Spleen (tissue), 11 donors: ENCODE results near the gene ULBP1. TPM values are rescaled to one million over a fixed set of nuclear protein-coding genes. Genes with fewer than 3 reads are reported as not detected.
A peak's percentile ranks its signal among the peaks of the same experiment; 100 is the strongest.

Experiments used
- DNase-seq: peaks from one replicate; pipeline ENCODE4 v3.0.0-alpha.2; 2020
- H3K27ac ChIP-seq, 8 donors: fragments of 200-600 bp; sonication (generic) in 7 of 8; 1 replicate in 4 of 8; 2 replicates in 4 of 8; pipeline versions ENCODE4 v1.5.0 to v1.8.0; 2016 to 2021; ENCODE audit warnings: inconsistent platforms in 4 of 8, mild to moderate bottlenecking in 4 of 8, moderate library complexity in 1 of 8
- H3K27me3 ChIP-seq, 7 donors: fragments of 200-600 bp; sonication (generic) in 6 of 7; replicated peaks in 1 of 7; 1 replicate in 4 of 7; 2 replicates in 3 of 7; pipeline versions ENCODE4 v1.5.0 to v1.8.0; 2016 to 2021; ENCODE audit warnings: inconsistent platforms in 3 of 7, mild to moderate bottlenecking in 1 of 7
- H3K36me3 ChIP-seq, 6 donors: fragments of 200-600 bp; sonication (generic) in 5 of 6; 1 replicate in 4 of 6; 2 replicates in 2 of 6; pipeline versions ENCODE4 v1.5.0 to v1.8.0; 2016 to 2021; ENCODE audit warnings: inconsistent platforms in 2 of 6
- H3K4me1 ChIP-seq, 6 donors: fragments of 200-600 bp; sonication (generic) in 5 of 6; 1 replicate in 3 of 6; 2 replicates in 3 of 6; pipeline versions ENCODE4 v1.5.0 to v1.8.0; 2016 to 2021; ENCODE audit warnings: inconsistent platforms in 3 of 6
- H3K4me3 ChIP-seq, 8 donors: fragments of 200-600 bp; sonication (generic) in 7 of 8; 1 replicate in 4 of 8; 2 replicates in 4 of 8; pipeline versions ENCODE4 v1.5.0 to v1.8.0; 2016 to 2021; ENCODE audit warnings: inconsistent platforms in 4 of 8, mild to moderate bottlenecking in 4 of 8, moderate library complexity in 2 of 8
- H3K9me3 ChIP-seq, 8 donors: fragments of 200-600 bp; sonication (generic) in 7 of 8; 1 replicate in 4 of 8; 2 replicates in 4 of 8; pipeline versions ENCODE4 v1.5.0 to v1.8.0; 2016 to 2021; ENCODE audit warnings: inconsistent platforms in 4 of 8
- CTCF ChIP-seq, 11 experiments: fragments of 200-600 bp in 7 of 11; fragments of 450-650 bp in 4 of 11; sonication (generic) in 4 of 11; IDR thresholded peaks in 8 of 11; conservative IDR thresholded peaks in 3 of 11; 1 replicate in 7 of 11; 2 replicates in 4 of 11; pipeline versions ENCODE4 v1.4.0 to v1.8.0; 2016 to 2021; ENCODE audit warnings: antibody characterized with exemption in 11 of 11, inconsistent platforms in 4 of 11, mild to moderate bottlenecking in 1 of 11
- POLR2A ChIP-seq, 3 donors: fragments of 450-650 bp; IDR thresholded peaks; one replicate each; pipeline ENCODE4 v1.5.1; 2017; ENCODE audit warnings: antibody characterized with exemption in 3 of 3, mild to moderate bottlenecking in 1 of 3
- POLR2AphosphoS5 ChIP-seq, 3 donors: sonication (generic); formaldehyde crosslinking; IDR thresholded peaks; one replicate each; pipeline ENCODE4 v1.5.1; 2017; ENCODE audit warnings: antibody characterized with exemption in 3 of 3
- WGBS, 5 donors: extraction: QIAGEN DNeasy Blood & Tissue Kit in 3 of 5; methylation state at CpG; one replicate each; pipeline versions ENCODE4 v1.1.5 to v1.1.7; 2013 to 2018; 5-methylcytosine and 5-hydroxymethylcytosine counted together
- intact Hi-C: fragments of 100-400 bp; cut with DNase I; formaldehyde crosslinking; loops from one replicate; pipeline ENCODE4 v1.15.0; 2023; ENCODE audit warnings: low total_unique reads
- polyA plus RNA-seq, 3 donors: library from polyadenylated mRNA; stranded (reverse); fragments of 200-250 nt; gene quantifications; one replicate each; pipeline ENCODE4 v1.2.1, GENCODE V29; 2013
- total RNA-seq, 7 donors: library from RNA; depleted of rRNA in 3 of 7; stranded (reverse); fragments of >200 nt in 3 of 7; fragmentation: NEBNext Ultra II Directional in 4 of 7; extraction: Animal tissue kit (Norgen Biotek cat#: 25700) in 4 of 7; gene quantifications; one replicate each; pipeline versions ENCODE4 v1.1.0 to v1.2.1, GENCODE V29; 2016 to 2021
- donor health status: healthy with polysubstance abuse.
- donor health status: DM: no; HTN: no; CAD: no; lungs with moderate emphysema.
- donor health status: DM: no; HTN: no; CAD: no.
- donor health status: Bipolar disorder and iron deficiency.
- donor health status: healthy.
- donor health status: DM: no; HTN: no; CAD: no.
- donor health status: DM: yes; HTN: yes; CAD: no.

ULBP1 gene
- total and polyA plus RNA-seq, 10 donors: 0.03 to 0.34 (median 0.15) TPM; not detected in 6

- TF ChIP-seq CTCF (IDR thresholded peaks at IDR 0.05 in 8 of 11, conservative IDR thresholded peaks at IDR 0.05 in 3 of 11) (no peak), POLR2AphosphoS5 (IDR thresholded peaks at IDR 0.05) (no peak), POLR2A (IDR thresholded peaks at IDR 0.05) (no peak)
- Histone ChIP-seq H3K27ac (no peak overlapping the region), H3K36me3 (no peaks in the 10 kb centered on the region), H3K4me1 (peaks cover 5 to 15% (median 13%) of the 10 kb centered on the region in 6 donors), H3K9me3 (peaks cover 0 to 25% (median 9%) of the 10 kb centered on the region in 8 donors), H3K4me3 (no peak overlapping the region), H3K27me3 (peaks cover 15 to 93% (median 78%) of the 10 kb centered on the region in 7 donors)
- 17 to 43% (median 27%) methylated on average over 5 of the region's 5 CpGs for WGBS, 5 donors
- no peak for DNase-seq
- intact Hi-C loops: no loop called here
Measured at GRCh38 chr6:149985481-149985937, 21.8 kb downstream of the ULBP1 start.

GRCh38 chr6:149987602-149988107 is 23.9 kb downstream of the ULBP1 start:
- H3K36me3 ChIP-seq: no peaks in the 10 kb centered on the region
- TF ChIP-seq CTCF (IDR thresholded peaks at IDR 0.05 in 8 of 11, conservative IDR thresholded peaks at IDR 0.05 in 3 of 11) (no peak), POLR2AphosphoS5 (IDR thresholded peaks at IDR 0.05) (no peak), POLR2A (IDR thresholded peaks at IDR 0.05) (no peak)
- no peak overlapping the region for H3K4me3 ChIP-seq
- no peak for DNase-seq
- WGBS, 5 donors: 46 to 61% (median 52%) methylated on average over 2 of the region's 2 CpGs
- H3K4me1 ChIP-seq: peaks cover 15 to 27% (median 26%) of the 10 kb centered on the region in 6 donors
- no peak overlapping the region for H3K27ac ChIP-seq
- H3K27me3 ChIP-seq: peaks cover 20 to 93% (median 88%) of the 10 kb centered on the region in 7 donors
- H3K9me3 ChIP-seq: peaks cover 0 to 25% (median 9%) of the 10 kb centered on the region in 8 donors
- intact Hi-C loops: no loop called here

- intact Hi-C loops: no loop called here
- TF ChIP-seq POLR2A (IDR thresholded peaks at IDR 0.05) (no peak), CTCF (IDR thresholded peaks at IDR 0.05 in 8 of 11, conservative IDR thresholded peaks at IDR 0.05 in 3 of 11) (no peak), POLR2AphosphoS5 (IDR thresholded peaks at IDR 0.05) (no peak)
- Histone ChIP-seq H3K4me3 (no peak overlapping the region), H3K27ac (no peak overlapping the region), H3K27me3 (peaks cover 20 to 95% (median 91%) of the 10 kb centered on the region in 7 donors), H3K4me1 (peaks cover 15 to 27% (median 26%) of the 10 kb centered on the region in 6 donors), H3K36me3 (no peaks in the 10 kb centered on the region), H3K9me3 (peaks cover 0 to 25% (median 9%) of the 10 kb centered on the region in 8 donors)
- 9 to 13% (median 10%) methylated on average over 17 of the region's 17 CpGs for WGBS, 5 donors
- no peak for DNase-seq
Measured at GRCh38 chr6:149988550-149989346, 25.0 kb downstream of the ULBP1 start.

GRCh38 chr6:149990212-149990660 is 26.5 kb downstream of the ULBP1 start:
- Histone ChIP-seq H3K27me3 (peaks cover 19 to 100% (median 94%) of the 10 kb centered on the region in 7 donors), H3K4me1 (peaks cover 15 to 27% (median 26%) of the 10 kb centered on the region in 6 donors), H3K36me3 (no peaks in the 10 kb centered on the region), H3K4me3 (peak overlapping the region; percentile 21 to 68 (median 37)), H3K9me3 (peaks cover 0 to 25% (median 9%) of the 10 kb centered on the region in 8 donors), H3K27ac (no peak overlapping the region)
- intact Hi-C loops: no loop called here
- TF ChIP-seq POLR2A (IDR thresholded peaks at IDR 0.05): no peak
- TF ChIP-seq CTCF (IDR thresholded peaks at IDR 0.05 in 8 of 11, conservative IDR thresholded peaks at IDR 0.05 in 3 of 11): no peak
- no peak for TF ChIP-seq POLR2AphosphoS5 (IDR thresholded peaks at IDR 0.05)
- DNase-seq: no peak
- 3 to 9% (median 4%) methylated on average over 29 to 32 of the region's 32 CpGs for WGBS, 5 donors
